D721Med (cell line): ENCODE measurements around the gene WDCP.

Experiments used
- DNase-seq: peaks from one replicate; pipeline ENCODE4 v3.0.0; 2011; ENCODE audit warnings: low spot score; ENCODE audit not compliant: insufficient read length
- FAIRE-seq: peaks from 2 replicates; lab custom pipeline; 2011; peaks lifted over from hg19 to GRCh38; lab: Jason Lieb, UNC
- CTCF ChIP-seq: IDR thresholded peaks from 2 replicates; pipeline ENCODE4 v1.5.1; 2012; ENCODE audit warnings: mild to moderate bottlenecking, control low read depth; ENCODE audit not compliant: insufficient read depth; ENCODE audit errors: missing control alignments

The WDCP gene

GRCh38 chr2:24009680-24010476 is 37.3 kb downstream of the WDCP start, which contains the start of gene MFSD2B:
Gene MFSD2B (plus strand): TSS chr2:24010085. CDS start chr2:24010097, 12 bp downstream.
- DNase-seq (no peak), FAIRE-seq (no peak)
- no peak for TF ChIP-seq CTCF

- no peak for FAIRE-seq
- no peak for TF ChIP-seq CTCF
- DNase-seq: no peak
These were observed 37.9 kb downstream of the WDCP start for GRCh38 chr2:24009367-24009679.

GRCh38 chr2:24008672-24009366 is 38.4 kb downstream of the WDCP start:
- FAIRE-seq: no peak
- DNase-seq: no peak
- TF ChIP-seq CTCF: no peak

GRCh38 chr2:24007693-24008092 is 39.5 kb downstream of the WDCP start:
- FAIRE-seq (no peak), DNase-seq (no peak)
- TF ChIP-seq CTCF: no peak

- FAIRE-seq: no peak
- no peak for TF ChIP-seq CTCF
These were observed 52.6 kb downstream of the WDCP start for GRCh38 chr2:23994567-23994966.

GRCh38 chr2:23993736-23994269 is 53.4 kb downstream of the WDCP start:
- no peak for FAIRE-seq
- DNase-seq: no peak
- no peak for TF ChIP-seq CTCF

More at GRCh38 chr2:23994567-23994966, 52.6 kb downstream of the WDCP start:
- no peak for DNase-seq
